Loucy (cell line): ENCODE results near the gene XKR8.

Experiments used
- H2AFZ ChIP-seq: fragments of 200-600 bp; sonication (generic); 2 replicates; pipeline ENCODE4 v1.6.0; 2016; ENCODE audit warnings: antibody characterized with exemption, mild to moderate bottlenecking, low read length, moderate library complexity
- H3F3A ChIP-seq: fragments of 200-600 bp; 2 replicates; pipeline ENCODE4 v1.6.0; 2016; ENCODE audit warnings: antibody characterized with exemption, low read depth, mild to moderate bottlenecking
- H3K27me3 ChIP-seq: fragments of 200-600 bp; sonication (generic); 2 replicates; pipeline ENCODE4 v1.6.1; 2014; ENCODE audit warnings: low read length, mild to moderate bottlenecking; ENCODE audit not compliant: insufficient read depth, poor library complexity, severe bottlenecking
- H3K36me3 ChIP-seq: fragments of 200-600 bp; sonication (generic); 2 replicates; pipeline ENCODE4 v1.6.1; 2016; ENCODE audit warnings: low read length; ENCODE audit not compliant: insufficient read depth
- H3K4me1 ChIP-seq: fragments of 200-600 bp; sonication (generic); 2 replicates; pipeline ENCODE4 v1.5.1; 2014; ENCODE audit warnings: low read length, mild to moderate bottlenecking; ENCODE audit not compliant: insufficient read depth, poor library complexity, severe bottlenecking
- H3K4me2 ChIP-seq: fragments of 200-600 bp; sonication (generic); 2 replicates; pipeline ENCODE4 v1.6.0; 2014; ENCODE audit warnings: antibody characterized with exemption, low read length, low read depth, mild to moderate bottlenecking; ENCODE audit not compliant: poor library complexity, severe bottlenecking
- H3K4me3 ChIP-seq: fragments of 200-600 bp; sonication (generic); 2 replicates; pipeline ENCODE4 v1.5.1; 2014; ENCODE audit warnings: low read length, mild to moderate bottlenecking, mixed read lengths; ENCODE audit not compliant: poor library complexity, severe bottlenecking
- H3K79me2 ChIP-seq: fragments of 200-600 bp; sonication (generic); 2 replicates; pipeline ENCODE4 v1.6.1; 2014; ENCODE audit warnings: low read length; ENCODE audit not compliant: insufficient read depth
- H3K9ac ChIP-seq: fragments of 200-600 bp; sonication (generic); 2 replicates; pipeline ENCODE4 v1.6.0; 2014; ENCODE audit warnings: mild to moderate bottlenecking, low read depth, low read length, moderate library complexity; ENCODE audit not compliant: poor library complexity, severe bottlenecking
- H3K9me2 ChIP-seq: fragments of 200-600 bp; sonication (generic); replicated peaks from 2 replicates; pipeline ENCODE4 v1.6.1; 2016; ENCODE audit warnings: low read depth, low read length, mixed read lengths
- H3K9me3 ChIP-seq: fragments of 200-600 bp; sonication (generic); 2 replicates; pipeline ENCODE4 v1.6.1; 2014; ENCODE audit warnings: mild to moderate bottlenecking, antibody characterized with exemption, low read length, low read depth; ENCODE audit not compliant: insufficient read depth
- H4K20me1 ChIP-seq: fragments of 200-600 bp; sonication (generic); 2 replicates; pipeline ENCODE4 v1.6.0; 2014; ENCODE audit warnings: antibody characterized with exemption, low read length, mild to moderate bottlenecking; ENCODE audit not compliant: insufficient read depth, poor library complexity, severe bottlenecking
- CTCF ChIP-seq: fragments of 200-600 bp; sonication (generic); conservative IDR thresholded peaks from 2 replicates; pipeline ENCODE4 v1.5.1; 2014; ENCODE audit warnings: mild to moderate bottlenecking, antibody characterized with exemption, low read length
- EZH2phosphoT487 ChIP-seq: fragments of 200-600 bp; IDR thresholded peaks from 2 replicates; pipeline ENCODE4 v1.6.1; 2018; ENCODE audit warnings: antibody characterized with exemption, mild to moderate bottlenecking, moderate library complexity, borderline replicate concordance

XKR8 gene

GRCh38 chr1:27956761-27957160 lies 3.0 kb upstream of the XKR8 start:
- TF ChIP-seq EZH2phosphoT487 (no peak), CTCF (no peak)
- H3K9me2 ChIP-seq = no peaks in the 10 kb centered on the region
- no peaks in the 10 kb centered on the region for H4K20me1 ChIP-seq
- H3K4me3 ChIP-seq = no peak overlapping the region
- no peaks in the 10 kb centered on the region for H3K9me3 ChIP-seq
- no peak overlapping the region for H2AFZ ChIP-seq
- H3K36me3 ChIP-seq = no peaks in the 10 kb centered on the region
- no peak overlapping the region for H3K9ac ChIP-seq
- H3K4me1 ChIP-seq = peaks cover 18% of the 10 kb centered on the region
- no peaks in the 10 kb centered on the region for H3K27me3 ChIP-seq
- H3K79me2 ChIP-seq = peaks cover 7% of the 10 kb centered on the region; the same call in 1 of the 2 replicates
- H3K4me2 ChIP-seq = no peak overlapping the region
- H3F3A ChIP-seq = no peaks in the 10 kb centered on the region

DNA sequence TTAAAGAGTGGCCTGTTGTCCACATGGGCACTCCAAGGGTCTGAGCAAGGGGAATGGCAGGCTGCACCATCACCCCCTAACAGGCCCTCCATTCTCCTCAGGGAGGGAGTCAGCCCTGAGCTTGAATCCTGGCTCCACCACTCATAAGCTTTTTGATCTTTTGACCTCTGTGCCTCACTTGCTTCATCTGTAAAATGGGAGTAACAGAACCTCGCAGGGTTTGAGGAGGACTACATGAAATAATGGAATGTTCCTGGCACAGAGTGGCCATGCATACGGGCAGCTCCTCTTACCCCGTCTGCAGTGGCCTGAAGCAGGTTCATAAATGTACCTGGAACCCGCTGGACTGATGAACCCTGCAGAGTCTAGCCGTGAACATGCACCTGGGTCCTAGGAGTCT lies 2.1 kb upstream of the XKR8 start:
- H3K36me3 ChIP-seq = no peaks in the 10 kb centered on the region
- no peak overlapping the region for H3K4me2 ChIP-seq
- no peak overlapping the region for H3K4me3 ChIP-seq

GRCh38 chr1:27958513-27958912 lies 1.3 kb upstream of the XKR8 start:
- TF ChIP-seq CTCF = no peak
- TF ChIP-seq EZH2phosphoT487 = no peak
- Histone ChIP-seq H3K79me2 (peaks cover 7% of the 10 kb centered on the region; the same call in 1 of the 2 replicates), H3K4me3 (no peak overlapping the region), H3K27me3 (no peaks in the 10 kb centered on the region), H3F3A (no peaks in the 10 kb centered on the region), H3K4me2 (no peak overlapping the region), H4K20me1 (no peaks in the 10 kb centered on the region), H3K9ac (no peak overlapping the region), H2AFZ (no peak overlapping the region), H3K36me3 (peaks cover under 1% of the 10 kb centered on the region; the same call in 1 of the 2 replicates), H3K4me1 (peaks cover 20% of the 10 kb centered on the region), H3K9me2 (no peaks in the 10 kb centered on the region), H3K9me3 (no peaks in the 10 kb centered on the region)

More for the DNA sequence above, 2.1 kb upstream of the XKR8 start:
- peaks cover 20% of the 10 kb centered on the region for H3K4me1 ChIP-seq
- H4K20me1 ChIP-seq = no peaks in the 10 kb centered on the region
- H3K79me2 ChIP-seq = peaks cover 7% of the 10 kb centered on the region; the same call in 1 of the 2 replicates
- no peak overlapping the region for H2AFZ ChIP-seq
- H3F3A ChIP-seq = no peaks in the 10 kb centered on the region
- H3K9ac ChIP-seq = no peak overlapping the region
- no peaks in the 10 kb centered on the region for H3K9me2 ChIP-seq
- H3K27me3 ChIP-seq = no peaks in the 10 kb centered on the region
- no peaks in the 10 kb centered on the region for H3K9me3 ChIP-seq
- TF ChIP-seq EZH2phosphoT487 (no peak), CTCF (no peak)
